Measurements from ENCODE around the gene CFAP92. TPM values are rescaled to one million over a fixed set of nuclear protein-coding genes. Genes with fewer than 3 reads are reported as not detected.

Gene CFAP92
- polyA plus RNA-seq (2011; rRNA removed), result 0.10 TPM in 1 of 2 replicates, not detected in the other
- 0.04 TPM in 1 of 2 replicates, not detected in the other for polyA minus RNA-seq (2011; rRNA and poly(A)+ RNA removed)

- POLR2A ChIA-PET, result no interaction called here
- no peaks in the 10 kb centered on the region for H3K9me3 ChIP-seq (ENCODE audit: control insufficient read depth, insufficient read depth, low read length)
- DNase-seq (ENCODE audit: low read depth, low spot score), result no peak
- no peak within 1 kb of the TSS for H3K27ac ChIP-seq (ENCODE audit: low read depth, low read length)
- peak within 1 kb of the TSS; percentile 50 for H3K4me3 ChIP-seq (ENCODE audit: low read depth, low read length)
- no peak for TF ChIP-seq CTCF (IDR thresholded peaks at IDR 0.05; ENCODE audit: low read depth, low read length)
- H3K27me3 ChIP-seq (ENCODE audit: control insufficient read depth, insufficient read depth, low read length), result peaks cover 46% of the 10 kb centered on the region
- CTCF ChIA-PET, result interaction anchor here (0.7 to 3.2 kb wide), 3 partner anchors 23 to 252 kb away, joined by 3 to 18 read pairs (median 4); no protein-coding TSS in a partner anchor
Observed at GRCh38 chr3:128993461-128994172, at the start of gene CFAP92. Gene CFAP92, minus strand, starts transcription at chr3:128994076. Its CDS starts 772 bp downstream, at chr3:128993304.

- Histone ChIP-seq H3K9me3 (ENCODE audit: control insufficient read depth, insufficient read depth, low read length) (peaks cover 11% of the 10 kb centered on the region), H3K27ac (ENCODE audit: low read depth, low read length) (no peak overlapping the region), H3K4me3 (ENCODE audit: low read depth, low read length) (no peak overlapping the region), H3K27me3 (ENCODE audit: control insufficient read depth, insufficient read depth, low read length) (peaks cover 46% of the 10 kb centered on the region)
- ChIA-PET CTCF (interaction anchor here (0.7 to 4.4 kb wide), 3 partner anchors 13 to 432 kb away, joined by 3 to 23 read pairs (median 3); no protein-coding TSS in a partner anchor), POLR2A (no interaction called here)
- DNase-seq (ENCODE audit: low read depth, low spot score), result no peak
- no peak for TF ChIP-seq CTCF (IDR thresholded peaks at IDR 0.05; ENCODE audit: low read depth, low read length)
Observed at GRCh38 chr3:129040579-129041300, 46.9 kb upstream of the CFAP92 start.

- DNase-seq (ENCODE audit: low read depth, low spot score), result no peak
- peaks cover 9% of the 10 kb centered on the region for H3K9me3 ChIP-seq (ENCODE audit: control insufficient read depth, insufficient read depth, low read length)
- H3K4me3 ChIP-seq (ENCODE audit: low read depth, low read length), result no peak overlapping the region
- ChIA-PET POLR2A (no interaction called here), CTCF (interaction anchor here (1.3 to 4.4 kb wide), 2 partner anchors 14 to 69 kb away, joined by 4 to 23 read pairs; no protein-coding TSS in a partner anchor)
- no peak overlapping the region for H3K27ac ChIP-seq (ENCODE audit: low read depth, low read length)
- 0 out of 2 replicates have a peak, but pooled peaks have one; percentile 5 for TF ChIP-seq CTCF (IDR thresholded peaks at IDR 0.05; ENCODE audit: low read depth, low read length)
- H3K27me3 ChIP-seq (ENCODE audit: control insufficient read depth, insufficient read depth, low read length), result peaks cover 49% of the 10 kb centered on the region
Observed at GRCh38 chr3:129040039-129040336, 46.1 kb upstream of the CFAP92 start.

- no peak for TF ChIP-seq CTCF (IDR thresholded peaks at IDR 0.05; ENCODE audit: low read depth, low read length)
- Histone ChIP-seq H3K4me3 (ENCODE audit: low read depth, low read length) (no peak overlapping the region), H3K27ac (ENCODE audit: low read depth, low read length) (no peak overlapping the region), H3K9me3 (ENCODE audit: control insufficient read depth, insufficient read depth, low read length) (peaks cover 7% of the 10 kb centered on the region), H3K27me3 (ENCODE audit: control insufficient read depth, insufficient read depth, low read length) (peaks cover 54% of the 10 kb centered on the region)
- CTCF ChIA-PET, result interaction anchor here (1.3 to 3.6 kb wide), 2 partner anchors 14 to 69 kb away, joined by 4 to 21 read pairs; no protein-coding TSS in a partner anchor
- POLR2A ChIA-PET, result no interaction called here
- no peak for DNase-seq (ENCODE audit: low read depth, low spot score)
Observed at GRCh38 chr3:129039271-129040038, 45.6 kb upstream of the CFAP92 start.

Data from AG04450 (cell line).